ENCODE measurements around the gene PTEN.
A peak's percentile ranks its signal among the peaks of the same experiment; 100 is the strongest.

Gene PTEN

DNA sequence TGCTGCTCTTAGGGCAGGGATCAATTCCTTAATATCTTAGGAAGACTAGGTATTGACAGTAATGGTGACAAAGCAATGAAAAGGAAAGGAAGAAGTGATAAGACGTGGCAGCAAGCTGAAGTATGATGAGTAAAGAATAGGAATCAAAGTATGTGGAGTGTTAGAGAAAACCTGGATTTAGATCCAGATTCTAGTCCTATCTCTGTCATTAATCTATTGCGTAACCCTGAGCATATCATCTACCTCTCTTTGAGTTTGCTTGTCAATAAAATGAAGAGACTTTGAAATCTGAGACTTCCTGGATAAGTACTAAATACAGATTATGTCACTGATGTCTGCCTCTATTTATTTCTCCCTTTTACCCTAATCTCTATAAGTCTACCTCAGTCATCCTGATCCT, 89.2 kb downstream of the PTEN start:
- TF ChIP-seq, protein P1, sequence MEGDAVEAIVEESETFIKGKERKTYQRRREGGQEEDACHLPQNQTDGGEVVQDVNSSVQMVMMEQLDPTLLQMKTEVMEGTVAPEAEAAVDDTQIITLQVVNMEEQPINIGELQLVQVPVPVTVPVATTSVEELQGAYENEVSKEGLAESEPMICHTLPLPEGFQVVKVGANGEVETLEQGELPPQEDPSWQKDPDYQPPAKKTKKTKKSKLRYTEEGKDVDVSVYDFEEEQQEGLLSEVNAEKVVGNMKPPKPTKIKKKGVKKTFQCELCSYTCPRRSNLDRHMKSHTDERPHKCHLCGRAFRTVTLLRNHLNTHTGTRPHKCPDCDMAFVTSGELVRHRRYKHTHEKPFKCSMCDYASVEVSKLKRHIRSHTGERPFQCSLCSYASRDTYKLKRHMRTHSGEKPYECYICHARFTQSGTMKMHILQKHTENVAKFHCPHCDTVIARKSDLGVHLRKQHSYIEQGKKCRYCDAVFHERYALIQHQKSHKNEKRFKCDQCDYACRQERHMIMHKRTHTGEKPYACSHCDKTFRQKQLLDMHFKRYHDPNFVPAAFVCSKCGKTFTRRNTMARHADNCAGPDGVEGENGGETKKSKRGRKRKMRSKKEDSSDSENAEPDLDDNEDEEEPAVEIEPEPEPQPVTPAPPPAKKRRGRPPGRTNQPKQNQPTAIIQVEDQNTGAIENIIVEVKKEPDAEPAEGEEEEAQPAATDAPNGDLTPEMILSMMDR (IDR thresholded peaks at IDR 0.05; ENCODE audit: control insufficient read depth, insufficient read depth, low read depth, low read length, missing control alignments), result no peak
- H3K4me3 ChIP-seq (ENCODE audit: control insufficient read depth, low read depth, low read length), result no peak overlapping the region
- no peak for DNase-seq (ENCODE audit: low read depth)

DNA sequence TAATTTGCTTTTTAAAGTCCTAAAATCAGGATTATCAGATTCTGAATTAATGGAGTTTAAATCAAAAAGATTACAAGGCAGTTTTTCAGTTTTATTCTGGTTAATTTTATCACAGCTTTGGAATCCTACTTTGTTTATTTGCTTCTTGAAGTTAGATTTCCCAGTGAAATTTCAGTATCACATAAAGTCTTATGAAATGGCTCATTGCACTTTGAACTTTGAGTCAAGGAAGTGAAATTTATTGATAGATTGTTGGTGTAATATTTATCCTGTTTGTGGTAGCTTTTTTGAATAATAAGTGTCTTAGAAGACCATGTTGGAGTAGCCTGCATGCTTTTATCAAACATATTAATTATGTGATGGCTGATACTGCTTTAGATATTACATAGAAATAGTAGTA, 92.6 kb downstream of the PTEN start:
- no peak overlapping the region for H3K4me3 ChIP-seq (ENCODE audit: control insufficient read depth, low read depth, low read length)
- TF ChIP-seq, protein P1 (IDR thresholded peaks at IDR 0.05; ENCODE audit: control insufficient read depth, insufficient read depth, low read depth, low read length, missing control alignments), result no peak
- DNase-seq (ENCODE audit: low read depth), result no peak

DNA sequence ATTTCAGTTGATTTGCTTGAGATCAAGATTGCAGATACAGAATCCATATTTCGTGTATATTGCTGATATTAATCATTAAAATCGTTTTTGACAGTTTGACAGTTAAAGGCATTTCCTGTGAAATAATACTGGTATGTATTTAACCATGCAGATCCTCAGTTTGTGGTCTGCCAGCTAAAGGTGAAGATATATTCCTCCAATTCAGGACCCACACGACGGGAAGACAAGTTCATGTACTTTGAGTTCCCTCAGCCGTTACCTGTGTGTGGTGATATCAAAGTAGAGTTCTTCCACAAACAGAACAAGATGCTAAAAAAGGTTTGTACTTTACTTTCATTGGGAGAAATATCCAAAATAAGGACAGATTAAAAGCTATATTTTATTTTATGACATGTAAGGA, 94.3 kb downstream of the PTEN start:
- DNase-seq (ENCODE audit: low read depth), result no peak
- TF ChIP-seq, protein P1 (IDR thresholded peaks at IDR 0.05; ENCODE audit: control insufficient read depth, insufficient read depth, low read depth, low read length, missing control alignments), result no peak
- no peak overlapping the region for H3K4me3 ChIP-seq (ENCODE audit: control insufficient read depth, low read depth, low read length)

DNA sequence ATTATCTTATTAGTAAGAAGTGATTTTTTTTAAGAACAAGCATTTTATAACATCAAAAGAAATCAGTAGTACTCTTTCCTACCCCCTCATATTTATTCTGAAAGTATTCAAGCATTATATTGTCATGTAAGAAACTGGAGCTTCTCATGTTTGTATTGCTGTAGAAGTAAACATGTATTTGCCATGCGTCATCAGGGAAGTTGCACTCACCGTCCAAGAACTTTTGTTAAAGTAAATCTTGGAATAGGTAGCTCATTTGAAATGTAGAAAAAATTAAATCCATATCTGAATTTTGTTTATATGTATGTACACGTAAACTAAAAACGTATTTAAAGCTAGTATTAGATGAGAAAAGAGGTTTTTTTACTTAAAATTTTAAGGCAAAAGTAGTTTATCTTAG, 96.8 kb downstream of the PTEN start:
- H3K4me3 ChIP-seq (ENCODE audit: control insufficient read depth, low read depth, low read length), result no peak overlapping the region
- TF ChIP-seq, protein P1 (IDR thresholded peaks at IDR 0.05; ENCODE audit: control insufficient read depth, insufficient read depth, low read depth, low read length, missing control alignments), result no peak
- DNase-seq (ENCODE audit: low read depth), result no peak

DNA sequence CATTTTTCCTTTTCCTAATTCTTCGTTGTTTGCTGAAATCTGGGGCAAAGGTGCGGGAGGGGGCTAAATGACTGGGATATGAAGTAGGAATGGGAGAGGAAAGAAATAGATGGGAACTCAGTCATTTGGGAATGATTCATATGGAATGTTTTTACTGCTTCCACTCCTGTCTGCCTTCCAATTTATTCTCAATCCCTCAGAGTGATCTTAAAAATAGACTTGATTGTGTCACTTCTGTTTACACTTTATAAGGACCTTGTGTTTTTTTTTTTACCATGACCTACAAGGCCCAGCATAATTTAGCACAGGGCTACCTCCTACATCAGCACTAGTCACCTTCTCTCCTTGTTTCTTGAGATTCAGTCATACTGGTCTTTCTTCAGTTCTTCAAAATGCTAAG, 97.9 kb downstream of the PTEN start:
- DNase-seq (ENCODE audit: low read depth), result peak; percentile 63
- TF ChIP-seq, protein P1 (IDR thresholded peaks at IDR 0.05; ENCODE audit: control insufficient read depth, insufficient read depth, low read depth, low read length, missing control alignments), result no peak
- H3K4me3 ChIP-seq (ENCODE audit: control insufficient read depth, low read depth, low read length), result no peak overlapping the region

DNA sequence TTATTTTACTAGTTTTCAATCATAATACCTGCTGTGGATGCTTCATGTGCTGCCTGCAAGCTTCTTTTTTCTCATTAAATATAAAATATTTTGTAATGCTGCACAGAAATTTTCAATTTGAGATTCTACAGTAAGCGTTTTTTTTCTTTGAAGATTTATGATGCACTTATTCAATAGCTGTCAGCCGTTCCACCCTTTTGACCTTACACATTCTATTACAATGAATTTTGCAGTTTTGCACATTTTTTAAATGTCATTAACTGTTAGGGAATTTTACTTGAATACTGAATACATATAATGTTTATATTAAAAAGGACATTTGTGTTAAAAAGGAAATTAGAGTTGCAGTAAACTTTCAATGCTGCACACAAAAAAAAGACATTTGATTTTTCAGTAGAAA, 103.0 kb downstream of the PTEN start:
- no peak for DNase-seq (ENCODE audit: low read depth)
- TF ChIP-seq, protein P1 (IDR thresholded peaks at IDR 0.05; ENCODE audit: control insufficient read depth, insufficient read depth, low read depth, low read length, missing control alignments), result no peak
- no peak overlapping the region for H3K4me3 ChIP-seq (ENCODE audit: control insufficient read depth, low read depth, low read length)

DNA sequence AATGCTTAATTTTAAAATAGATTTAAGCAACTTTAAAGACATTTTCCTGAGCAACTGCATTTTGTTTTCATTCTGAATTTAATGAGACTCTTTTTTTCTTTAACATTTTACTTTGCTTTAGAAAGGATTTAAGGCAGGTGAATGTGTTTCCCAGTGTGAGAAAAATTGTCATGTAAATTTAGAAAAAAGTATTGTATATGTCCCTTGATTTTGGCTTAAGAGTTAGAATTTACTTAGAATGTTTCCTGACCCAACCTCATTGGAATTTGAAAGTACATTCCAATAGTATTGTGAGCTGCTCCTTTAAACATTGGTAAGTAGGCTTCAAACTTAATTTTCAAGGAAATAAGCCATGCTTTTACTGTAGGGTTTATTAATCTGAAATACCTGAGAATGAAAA, 110.2 kb downstream of the PTEN start:
- no peak overlapping the region for H3K4me3 ChIP-seq (ENCODE audit: control insufficient read depth, low read depth, low read length)
- TF ChIP-seq, protein P1 (IDR thresholded peaks at IDR 0.05; ENCODE audit: control insufficient read depth, insufficient read depth, low read depth, low read length, missing control alignments), result no peak
- no peak for DNase-seq (ENCODE audit: low read depth)
